HG02973 (cell line): ENCODE measurements around the gene ZAP70.
"Not testable (repeated sequence)": the region's sequence is repeated elsewhere in the genome, so short reads cannot be mapped to it uniquely, and the experiment has no call there.

Experiments used
- ATAC-seq: cut with Tn5 transposase; IDR thresholded peaks from one replicate; pipeline ENCODE4 v1.9.1; 2021; ENCODE audit warnings: moderate library complexity; ENCODE audit not compliant: unreplicated experiment

Gene ZAP70

DNA sequence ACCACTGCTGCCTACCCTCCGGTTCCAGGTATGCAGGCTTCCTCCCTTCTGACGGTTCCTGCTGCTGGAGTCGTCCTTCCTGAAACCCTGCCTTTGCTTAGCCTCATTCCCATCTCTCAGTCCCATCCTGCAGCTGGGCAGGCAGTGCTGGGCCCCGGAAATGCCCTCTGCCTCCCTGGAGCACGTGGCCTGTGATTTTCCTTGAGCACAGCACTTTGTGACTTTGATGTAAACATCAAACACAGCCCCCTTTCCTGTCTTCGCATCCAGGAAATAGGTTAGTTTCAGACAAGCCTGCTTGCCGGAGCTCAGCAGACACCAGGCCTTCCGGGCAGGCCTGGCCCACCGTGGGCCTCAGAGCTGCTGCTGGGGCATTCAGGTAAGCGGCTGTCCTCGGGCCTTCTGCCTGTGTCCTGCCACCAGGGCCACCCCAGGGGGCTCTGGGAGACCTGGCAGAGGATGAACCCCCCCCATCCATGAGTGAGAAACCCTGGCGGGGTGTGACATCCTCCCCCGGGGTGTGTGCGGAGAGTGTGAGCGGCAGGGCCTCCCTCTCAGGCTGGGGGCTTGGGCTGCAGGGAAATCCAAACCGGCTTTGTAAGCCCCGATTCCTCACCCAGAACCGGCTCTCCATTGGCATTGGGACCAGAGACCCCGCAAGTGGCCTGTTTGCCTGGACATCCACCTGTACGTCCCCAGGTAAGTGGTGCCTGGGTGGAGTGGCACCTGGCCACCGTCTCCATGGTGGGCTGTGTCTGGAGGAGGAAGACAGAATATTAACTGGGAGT lies at the start of gene ZAP70:
ZAP70 (plus strand) TSS at position 281 of the 788 bp plus-strand sequence. CDS start 10,461 bp downstream, outside the sequence.
- no peak for ATAC-seq

DNA sequence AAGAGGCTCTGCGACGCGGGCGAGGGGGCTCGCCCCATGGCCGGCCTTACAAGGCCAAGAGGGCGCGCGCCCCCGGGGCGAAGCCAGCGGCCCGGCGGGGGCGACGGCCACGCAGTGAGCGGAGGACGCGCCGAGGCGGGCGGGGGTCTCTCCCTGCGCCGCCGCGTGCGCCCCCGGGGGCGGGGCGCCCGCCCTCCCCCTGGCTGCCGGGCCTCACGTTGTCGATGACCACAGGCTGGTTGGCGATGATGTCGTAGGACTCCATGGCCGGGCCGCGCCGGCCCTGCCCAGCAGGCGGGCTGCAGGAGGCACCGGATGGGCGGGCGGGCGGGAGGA lies 49.8 kb upstream of the ZAP70 start:
- no peak for ATAC-seq

- peak; percentile 74 for ATAC-seq
Measured at GRCh38 chr2:97663962-97664635, 49.3 kb upstream of the ZAP70 start, which contains the start of gene ACTR1B. Gene ACTR1B (minus strand): TSS chr2:97664044. CDS start chr2:97663890, 154 bp downstream.

DNA sequence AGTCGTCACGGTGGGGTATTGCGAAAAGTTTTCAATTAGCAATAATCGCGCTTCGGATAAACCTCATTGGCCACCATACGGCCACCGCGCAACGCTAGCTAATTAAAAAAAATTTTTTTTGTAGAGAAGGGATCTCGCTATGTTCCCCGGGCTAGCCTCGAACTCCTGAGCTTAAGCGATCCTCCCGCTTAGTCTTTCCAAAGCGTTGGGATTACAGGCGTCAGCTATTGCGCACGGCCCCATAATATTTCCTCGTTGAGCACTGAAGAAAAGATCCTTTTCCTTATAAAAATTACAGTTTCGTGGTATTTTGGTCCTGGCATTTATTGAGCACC lies 48.8 kb upstream of the ZAP70 start:
- no peak for ATAC-seq

DNA sequence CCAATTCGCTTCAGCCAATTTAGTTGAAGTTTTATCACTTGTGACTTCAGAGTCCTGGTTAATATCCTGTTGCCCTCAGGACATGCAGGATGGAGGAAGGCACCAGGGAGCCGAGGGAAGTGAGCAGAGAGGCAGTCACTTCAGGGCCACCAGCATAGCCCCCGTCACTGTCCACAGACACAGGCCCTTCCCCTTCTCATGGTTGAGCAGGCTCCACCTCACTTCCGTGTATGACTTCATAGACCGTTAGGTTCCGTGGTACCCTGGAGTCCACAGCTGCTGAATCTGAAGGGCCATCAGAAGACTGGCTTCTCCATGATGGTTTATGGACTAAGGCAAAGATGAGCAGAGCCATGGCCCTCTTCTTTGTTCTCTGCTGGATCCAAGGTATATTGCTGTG lies 43.9 kb upstream of the ZAP70 start, which contains the start of gene C2orf92:
C2orf92 (plus strand) TSS at position 266 of the 400 bp plus-strand sequence; CDS start at position 342, 76 bp downstream.
- ATAC-seq: no peak

DNA sequence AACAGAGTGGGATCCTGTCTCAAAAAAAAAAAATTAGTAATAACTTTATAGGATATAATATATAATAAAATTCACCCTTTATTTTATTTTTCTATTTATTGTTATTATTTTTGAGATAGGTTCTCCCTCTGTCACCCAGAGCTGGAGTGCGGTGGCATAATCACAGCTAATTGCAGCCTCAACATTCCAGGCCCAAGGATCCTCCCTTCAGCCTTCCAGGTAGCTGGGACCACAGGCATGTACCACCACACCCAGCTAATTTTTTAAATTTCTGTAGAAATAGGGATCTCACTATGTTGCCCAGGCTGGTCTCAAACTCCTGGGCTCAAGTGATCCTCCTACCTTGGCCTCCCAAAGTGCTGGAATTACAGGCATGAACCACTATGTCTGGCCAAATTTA lies 42.9 kb upstream of the ZAP70 start:
- no peak for ATAC-seq

DNA sequence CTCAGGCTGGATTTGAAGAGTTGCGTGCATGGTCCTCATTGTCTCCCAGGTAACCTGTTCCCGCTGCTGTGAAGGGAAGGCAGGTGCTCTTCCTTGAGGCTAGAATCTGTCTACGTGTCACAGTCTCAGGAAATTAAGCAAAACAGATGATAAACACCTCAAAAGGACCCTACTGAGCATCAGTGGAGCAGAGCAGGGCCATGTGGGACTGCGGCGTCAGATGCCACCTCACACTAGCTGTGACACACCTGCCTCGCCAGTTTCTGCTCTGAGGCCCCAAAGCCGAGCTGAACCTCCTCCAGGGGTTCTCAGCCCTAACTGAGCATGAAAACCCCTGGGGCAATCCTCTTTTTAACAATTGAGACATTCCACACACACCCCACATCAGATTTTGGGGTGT lies 41.9 kb upstream of the ZAP70 start:
- ATAC-seq: no peak

GRCh38 chr2:97672606-97673140 lies 40.7 kb upstream of the ZAP70 start:
- ATAC-seq: not testable (repeated sequence)

DNA sequence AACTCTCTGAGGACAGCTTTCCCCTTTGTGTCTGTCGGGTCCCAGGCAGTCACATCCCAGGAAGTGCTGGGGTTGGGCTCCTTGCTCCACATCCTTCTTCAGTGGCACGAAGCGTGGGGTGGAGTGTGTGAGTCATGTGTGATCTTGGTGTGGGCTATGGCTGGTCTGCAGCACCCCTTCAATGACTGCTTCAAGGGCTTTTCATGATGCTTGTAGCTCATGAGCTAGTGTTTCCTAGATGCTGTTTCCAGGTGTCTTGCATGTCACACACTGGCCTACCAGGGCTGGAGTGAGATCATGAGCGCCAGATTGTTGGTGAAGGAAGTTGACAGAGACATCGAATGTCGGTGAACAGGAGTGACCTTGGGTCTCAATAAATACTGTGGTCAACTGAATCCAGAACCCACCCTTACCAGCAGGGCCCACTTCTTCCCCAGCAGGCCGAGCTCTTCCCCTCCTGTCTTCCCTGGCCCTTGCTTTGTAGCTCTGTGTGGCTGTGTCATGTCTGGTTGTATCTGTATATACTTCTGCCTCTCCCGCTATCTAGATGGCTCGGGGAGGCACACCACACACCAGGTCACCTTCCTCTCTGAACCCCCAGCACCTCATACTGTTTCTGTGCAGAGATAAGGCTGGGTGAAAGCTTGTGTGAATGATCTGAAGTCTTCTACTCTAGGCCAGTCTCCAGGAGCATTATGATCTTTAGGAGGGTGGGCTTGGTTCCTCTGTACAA lies 40.0 kb upstream of the ZAP70 start:
- ATAC-seq: no peak

DNA sequence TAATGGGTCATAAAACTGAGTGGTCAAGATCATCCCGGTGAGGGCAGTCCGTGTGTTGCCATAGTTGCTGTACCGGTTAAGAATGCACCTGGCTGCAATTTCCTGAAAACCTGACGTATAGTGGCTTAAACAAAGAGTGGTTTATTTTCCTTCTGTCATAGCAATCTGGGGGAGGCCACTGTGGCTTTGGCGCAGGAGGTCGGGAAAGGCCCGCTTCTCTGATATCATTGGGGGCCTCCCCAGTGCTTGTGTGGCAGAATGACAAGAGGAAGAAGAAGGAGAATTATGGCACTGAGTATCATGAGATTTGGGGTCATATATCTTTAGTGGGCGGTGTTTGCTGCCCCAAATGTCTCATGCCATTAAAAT lies 39.5 kb upstream of the ZAP70 start:
- no peak for ATAC-seq

GRCh38 chr2:97675430-97676113 lies 37.8 kb upstream of the ZAP70 start:
- ATAC-seq: no peak

DNA sequence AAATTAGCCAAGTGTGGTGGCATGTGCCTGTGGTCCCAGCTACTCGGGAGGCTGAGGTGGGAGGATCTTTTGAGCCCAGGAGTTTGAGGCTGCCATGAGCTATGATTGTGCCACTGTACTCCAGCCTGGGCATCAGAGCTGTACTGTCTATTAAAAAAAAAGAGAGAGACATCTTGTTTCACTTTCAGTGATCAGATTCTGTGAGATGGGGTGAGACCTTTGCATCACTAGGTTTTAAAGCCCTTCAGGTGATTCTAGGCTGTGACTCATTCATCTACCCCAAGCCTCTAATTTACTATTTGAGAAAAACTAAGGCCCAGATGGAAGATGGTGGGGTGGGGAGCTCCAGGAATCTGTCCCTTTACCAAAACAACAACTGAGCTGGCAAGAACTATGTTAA lies 36.8 kb upstream of the ZAP70 start:
- no peak for ATAC-seq

- no peak for ATAC-seq
Measured at GRCh38 chr2:97677480-97677879, 35.9 kb upstream of the ZAP70 start.

GRCh38 chr2:97678298-97678697 lies 35.1 kb upstream of the ZAP70 start:
- ATAC-seq: no peak

DNA sequence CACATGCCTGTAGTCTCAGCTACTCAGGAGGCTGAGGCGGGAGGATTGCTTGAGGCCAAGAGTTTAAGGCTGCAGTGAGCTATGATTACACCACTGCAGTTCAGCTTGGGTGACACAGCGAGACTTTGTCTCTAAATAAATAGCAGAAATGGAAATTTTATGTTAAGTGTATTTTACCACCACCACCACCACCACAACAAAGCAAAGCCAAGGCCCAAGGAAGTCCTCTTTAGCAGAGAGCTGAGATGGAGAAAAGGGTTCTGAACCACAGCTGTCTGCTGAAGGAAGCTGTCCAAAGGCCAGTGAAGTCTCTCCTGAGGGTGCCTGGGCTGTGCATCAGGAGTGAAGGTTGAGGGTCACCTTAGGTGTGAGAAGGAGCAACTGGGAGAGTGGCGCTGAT lies 26.1 kb upstream of the ZAP70 start:
- ATAC-seq: not testable (repeated sequence)

- ATAC-seq: no peak
Measured at GRCh38 chr2:97688062-97688827, 25.1 kb upstream of the ZAP70 start.

GRCh38 chr2:97691166-97691565 lies 22.2 kb upstream of the ZAP70 start:
- ATAC-seq: no peak

- ATAC-seq: no peak
Measured at GRCh38 chr2:97693476-97693875, 19.9 kb upstream of the ZAP70 start.

- no peak for ATAC-seq
Measured at GRCh38 chr2:97695744-97696143, 17.6 kb upstream of the ZAP70 start.
